PFSK-1 (cell line): Measurements from ENCODE around the gene ZNF644.

Experiments used
- FOXP2 ChIP-seq: optimal IDR thresholded peaks from 2 replicates; pipeline ENCODE3; 2011; ENCODE audit warnings: borderline replicate concordance, control low read depth, inconsistent platforms; ENCODE audit not compliant: insufficient read depth; ENCODE audit errors: extremely low read length, extremely low read depth
- POLR2AphosphoS5 ChIP-seq: IDR thresholded peaks from 2 replicates; pipeline ENCODE4 v1.6.1; 2012; ENCODE audit warnings: low read depth, mild to moderate bottlenecking, control low read depth, low read length, moderate library complexity
- REST ChIP-seq, 2 experiments: IDR thresholded peaks; 2 replicates each; pipeline versions ENCODE4 v1.6.1 to v1.8.0; 2011 to 2012; ENCODE audit warnings: low read depth in 2 of 2, low read length in 2 of 2, control low read depth in 1 of 2, inconsistent platforms in 1 of 2, mild to moderate bottlenecking in 1 of 2, moderate library complexity in 1 of 2; ENCODE audit not compliant: insufficient read depth in 1 of 2
- SIN3A ChIP-seq: IDR thresholded peaks from 2 replicates; pipeline ENCODE4 v1.6.1; 2012; ENCODE audit warnings: mild to moderate bottlenecking, low read length, moderate library complexity, borderline replicate concordance; ENCODE audit not compliant: insufficient read depth
- TAF1 ChIP-seq: IDR thresholded peaks from 2 replicates; pipeline ENCODE4 v1.6.1; 2012; ENCODE audit warnings: low read length, control low read depth, borderline replicate concordance; ENCODE audit not compliant: insufficient read depth

The ZNF644 gene

GRCh38 chr1:90876101-90876500 is 145.7 kb downstream of the ZNF644 start:
- TF ChIP-seq FOXP2 (no peak), SIN3A (no peak), REST (IDR thresholded peaks at IDR 0.05; ENCODE audit: insufficient read depth in 1 of 2, low read depth in 2 of 2, low read length in 2 of 2) (no peak), TAF1 (no peak), POLR2AphosphoS5 (no peak)
